H1 (cell line): ENCODE measurements around the gene DPYSL4. TPM values are rescaled to one million over a fixed set of nuclear protein-coding genes. Genes with fewer than 3 reads are reported as not detected.

Experiments
- CTCF ChIA-PET: fragments of 300-600 bp; sonication (Branson Sonifier 250); formaldehyde crosslinking; loops from one replicate; lab custom pipeline; 2021; ENCODE audit not compliant: partially characterized antibody; lab: Charles Lee
- POLR2A ChIA-PET: fragments of 300-600 bp; sonication (Branson Sonifier 250); formaldehyde crosslinking; loops from one replicate; lab custom pipeline; 2021; ENCODE audit warnings: inconsistent platforms; ENCODE audit not compliant: partially characterized antibody; lab: Charles Lee
- DNase-seq, 2 experiments: peaks; one replicate each; pipeline versions ENCODE4 v3.0.0 to v3.0.0-alpha.2; 2010 to 2022; ENCODE audit warnings: low spot score in 2 of 2, low read depth in 1 of 2, mixed read lengths in 1 of 2
- FAIRE-seq: peaks from 2 replicates; lab custom pipeline; 2011; peaks lifted over from hg19 to GRCh38; lab: Jason Lieb, UNC
- H2AFZ ChIP-seq: 2 replicates; pipeline ENCODE4 v1.8.1; 2012; ENCODE audit warnings: low read length, inconsistent platforms
- H2AK5ac ChIP-seq: 2 replicates; pipeline ENCODE4 v1.6.1; 2013; ENCODE audit warnings: low read depth, low read length
- H2BK120ac ChIP-seq: replicated peaks from 2 replicates; pipeline ENCODE3; 2013; ENCODE audit warnings: low read depth, low read length, inconsistent platforms
- H2BK12ac ChIP-seq: 2 replicates; pipeline ENCODE4 v1.6.1; 2013; ENCODE audit warnings: low read depth, low read length
- H2BK15ac ChIP-seq: 2 replicates; pipeline ENCODE4 v1.6.1; 2013; ENCODE audit warnings: low read length
- H2BK20ac ChIP-seq: 2 replicates; pipeline ENCODE4 v1.6.1; 2013; ENCODE audit warnings: low read length
- H2BK5ac ChIP-seq: 2 replicates; pipeline ENCODE4 v1.6.1; 2013; ENCODE audit warnings: low read depth, low read length
- H3K14ac ChIP-seq: 2 replicates; pipeline ENCODE4 v1.6.1; 2013; ENCODE audit warnings: inconsistent platforms; ENCODE audit not compliant: insufficient read length
- H3K18ac ChIP-seq: 2 replicates; pipeline ENCODE4 v1.6.1; 2013; ENCODE audit warnings: low read length; ENCODE audit errors: extremely low read depth
- H3K23ac ChIP-seq: 2 replicates; pipeline ENCODE4 v1.6.1; 2013; ENCODE audit warnings: inconsistent platforms; ENCODE audit not compliant: insufficient read length
- H3K23me2 ChIP-seq: 2 replicates; pipeline ENCODE4 v1.6.1; 2013; ENCODE audit warnings: low read depth, low read length
- H3K27ac ChIP-seq: 2 replicates; pipeline ENCODE4 v1.6.1; 2011; ENCODE audit warnings: low read depth, low read length, inconsistent platforms
- H3K27me3 ChIP-seq, 4 experiments: replicated peaks in 1 of 4; 1 replicate in 1 of 4; 2 replicates in 3 of 4; pipeline versions ENCODE4 v1.6.1 to v1.8.1; 2011 to 2013; ENCODE audit warnings: low read length in 3 of 4, mild to moderate bottlenecking in 3 of 4, inconsistent platforms in 2 of 4, mixed read lengths in 2 of 4, moderate library complexity in 1 of 4; ENCODE audit not compliant: control insufficient read depth in 3 of 4, insufficient read depth in 3 of 4; ENCODE audit errors: extremely low read depth in 1 of 4
- H3K36me3 ChIP-seq, 4 experiments: 2 replicates each; pipeline versions ENCODE4 v1.6.1 to v1.8.1; 2011 to 2013; ENCODE audit warnings: mild to moderate bottlenecking in 4 of 4, low read length in 3 of 4, moderate library complexity in 2 of 4, control low read depth in 1 of 4, inconsistent platforms in 1 of 4; ENCODE audit not compliant: insufficient read depth in 4 of 4, control insufficient read depth in 2 of 4
- H3K4ac ChIP-seq: replicated peaks from 2 replicates; pipeline ENCODE3; 2013; ENCODE audit warnings: low read length, low read depth, mixed read lengths, inconsistent platforms; ENCODE audit not compliant: insufficient read length
- H3K4me1 ChIP-seq, 4 experiments: replicated peaks in 1 of 4; 1 replicate in 1 of 4; 2 replicates in 3 of 4; pipeline versions ENCODE4 v1.6.1 to v1.8.1; 2011 to 2013; ENCODE audit warnings: low read length in 3 of 4, inconsistent platforms in 2 of 4, mixed read lengths in 1 of 4; ENCODE audit not compliant: insufficient read depth in 4 of 4, control insufficient read depth in 3 of 4
- H3K4me2 ChIP-seq, 2 experiments: 2 replicates each; pipeline versions ENCODE4 v1.6.1 to v1.8.1; 2011 to 2013; ENCODE audit warnings: low read depth in 2 of 2, low read length in 2 of 2, control low read depth in 1 of 2, inconsistent platforms in 1 of 2, mild to moderate bottlenecking in 1 of 2; ENCODE audit not compliant: insufficient read depth in 1 of 2
- H3K4me3 ChIP-seq, 4 experiments: fragments of 200-600, 300-600 bp in 1 of 4; sonication (generic), shearing (Covaris generic), sonication (Bioruptor Twin) in 1 of 4; 2 replicates each; pipeline versions ENCODE4 v1.5.1 to v1.8.1; 2011 to 2016; ENCODE audit warnings: low read length in 4 of 4, low read depth in 3 of 4, control low read depth in 2 of 4, inconsistent platforms in 2 of 4, mild to moderate bottlenecking in 2 of 4, mixed read lengths in 1 of 4, moderate library complexity in 1 of 4; ENCODE audit not compliant: insufficient read depth in 2 of 4; ENCODE audit errors: extremely low read depth in 1 of 4
- H3K56ac ChIP-seq: replicated peaks from 2 replicates; pipeline ENCODE3; 2013; ENCODE audit warnings: low read depth, mild to moderate bottlenecking, mixed read lengths, low read length, inconsistent platforms; ENCODE audit not compliant: insufficient read length
- H3K79me1 ChIP-seq: 2 replicates; pipeline ENCODE4 v1.6.1; 2013; ENCODE audit warnings: low read depth, low read length, control low read depth
- H3K79me2 ChIP-seq, 2 experiments: 2 replicates each; pipeline versions ENCODE4 v1.6.1 to v1.8.1; 2012 to 2013; ENCODE audit warnings: low read length in 2 of 2, mild to moderate bottlenecking in 2 of 2, inconsistent platforms in 1 of 2; ENCODE audit not compliant: insufficient read depth in 2 of 2, control insufficient read depth in 1 of 2
- H3K9ac ChIP-seq, 4 experiments: replicated peaks in 1 of 4; 1 replicate in 1 of 4; 2 replicates in 3 of 4; pipeline versions ENCODE4 v1.6.1 to v1.8.1; 2011 to 2013; ENCODE audit warnings: low read depth in 3 of 4, low read length in 3 of 4, control low read depth in 2 of 4, mild to moderate bottlenecking in 2 of 4, moderate library complexity in 2 of 4, inconsistent platforms in 1 of 4; ENCODE audit errors: extremely low read depth in 1 of 4
- H3K9me3 ChIP-seq, 2 experiments: 2 replicates each; pipeline versions ENCODE4 v1.6.1 to v1.8.1; 2012 to 2013; ENCODE audit warnings: mild to moderate bottlenecking in 2 of 2, moderate library complexity in 2 of 2, control low read depth in 1 of 2, inconsistent platforms in 1 of 2, low read depth in 1 of 2, low read length in 1 of 2, mixed read lengths in 1 of 2; ENCODE audit not compliant: insufficient read depth in 2 of 2
- H4K20me1 ChIP-seq, 2 experiments: replicated peaks in 1 of 2; 2 replicates each; pipeline versions ENCODE3 to v1.8.1; 2011 to 2013; ENCODE audit warnings: inconsistent platforms in 2 of 2, low read length in 2 of 2, mild to moderate bottlenecking in 1 of 2; ENCODE audit not compliant: insufficient read depth in 2 of 2, control insufficient read depth in 1 of 2
- H4K5ac ChIP-seq: 2 replicates; pipeline ENCODE4 v1.6.1; 2013; ENCODE audit warnings: low read length, low read depth, mixed read lengths, inconsistent platforms; ENCODE audit not compliant: insufficient read length
- H4K8ac ChIP-seq: 2 replicates; pipeline ENCODE4 v1.8.0; 2013; ENCODE audit warnings: mild to moderate bottlenecking, moderate library complexity, low read length, inconsistent platforms; ENCODE audit not compliant: insufficient read depth; ENCODE audit errors: extremely low read depth
- H4K91ac ChIP-seq: replicated peaks from 2 replicates; pipeline ENCODE3; 2013; ENCODE audit warnings: low read length, mixed read lengths, inconsistent platforms; ENCODE audit not compliant: insufficient read length
- JUND ChIP-seq: IDR thresholded peaks from 2 replicates; pipeline ENCODE4 v1.6.1; 2011; ENCODE audit warnings: mild to moderate bottlenecking, improper control_type of control experiment, low read length
- RBBP5 ChIP-seq: IDR thresholded peaks from 2 replicates; pipeline ENCODE4 v1.7.1; 2012; ENCODE audit warnings: low read depth, mild to moderate bottlenecking, inconsistent platforms, low read length, moderate library complexity, borderline replicate concordance
- WGBS, 2 experiments: shearing (Covaris generic) in 1 of 2; methylation state at CpG; one replicate each; pipeline versions ENCODE4 v1.1.6 to v1.1.7; 2013 to 2015; ENCODE audit warnings: low lambda C conversion rate in 2 of 2, mixed read lengths in 2 of 2, inconsistent platforms in 1 of 2, low coverage in 1 of 2, missing lambda C conversion rate in 1 of 2; ENCODE audit not compliant: insufficient replicate concordance in 2 of 2, insufficient coverage in 1 of 2, insufficient read length in 1 of 2; ENCODE audit errors: extremely low coverage in 1 of 2, missing lambda C conversion rate in 1 of 2; 5-methylcytosine and 5-hydroxymethylcytosine counted together
- polyA plus RNA-seq, 7 experiments: library from polyadenylated mRNA; depleted of rRNA in 3 of 7; stranded (reverse) in 5 of 7; unstranded in 2 of 7; fragments of >200 nt in 5 of 7; fragments of 200-250 nt in 2 of 7; gene quantifications; 1 replicate in 5 of 7; 2 replicates in 1 of 7; 4 replicates in 1 of 7; pipeline versions ENCODE4 v1.2.1 to v1.2.3, GENCODE V29; 2011 to 2013; ENCODE audit warnings: missing spikeins in 2 of 7, mixed read lengths in 2 of 7
- total RNA-seq: library from RNA; stranded (reverse); fragmentation: NEBNext Ultra II Directional; extraction: Animal tissue kit (Norgen Biotek cat#: 25700); gene quantifications from 2 replicates; pipeline ENCODE4 v1.2.1, GENCODE V29; 2021

DPYSL4 gene
- total and polyA plus RNA-seq, 2 of the 8 experiments (the other 6 are each of a cell fraction or from before 2014, with no cell fraction given), result 12.9 to 15.2 TPM

DNA sequence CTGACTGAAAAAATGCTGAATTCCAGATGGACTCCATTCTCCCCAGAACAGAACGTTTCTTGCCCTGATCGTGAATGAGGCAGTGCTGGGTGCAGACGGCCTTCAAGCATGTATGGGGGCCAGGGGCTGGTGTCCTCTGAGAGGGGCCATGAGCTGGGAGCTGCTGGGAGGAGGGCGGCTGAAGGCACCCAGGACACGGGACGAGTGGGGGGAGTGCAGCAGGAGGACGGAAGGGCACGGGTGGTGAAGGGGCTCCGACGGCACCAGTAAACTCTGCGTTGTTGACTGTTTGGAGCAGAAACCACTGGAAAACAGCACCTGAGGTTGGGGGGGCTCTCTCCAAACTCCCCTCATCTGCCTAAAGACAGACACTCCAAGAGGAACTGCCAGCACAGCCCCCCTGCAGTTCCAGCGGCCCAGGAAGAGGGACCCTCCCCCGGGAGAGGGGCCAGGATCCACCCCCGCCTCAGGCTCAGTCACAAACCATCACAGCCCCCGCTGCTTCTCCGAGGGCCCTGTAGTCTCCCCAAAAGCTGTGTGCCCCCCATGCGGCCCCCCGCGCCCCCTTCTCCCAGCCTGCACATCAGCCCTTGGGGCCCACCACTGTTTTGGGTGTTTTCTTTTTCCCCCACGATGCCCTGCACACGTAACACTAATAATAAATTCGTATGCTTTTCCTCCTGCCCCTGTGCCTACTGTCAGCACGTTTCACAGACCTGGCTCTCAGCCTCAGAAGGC, 55.5 kb downstream of the DPYSL4 start:
- H3K23ac ChIP-seq, result no peak overlapping the region
- TF ChIP-seq JUND (no peak), RBBP5 (no peak)
- H4K8ac ChIP-seq, result no peak overlapping the region; the same call in 1 of the 2 replicates
- H2BK5ac ChIP-seq, result no peak overlapping the region
- H3K79me2 ChIP-seq, result no peaks in the 10 kb centered on the region
- ChIA-PET CTCF (interaction anchor here (0.9 to 1.0 kb wide), 3 partner anchors 10 to 119 kb away, joined by 3 to 4 read pairs (median 3); no protein-coding TSS in a partner anchor), POLR2A (no interaction called here)
- no peaks in the 10 kb centered on the region for H3K36me3 ChIP-seq
- no peaks in the 10 kb centered on the region for H3K79me1 ChIP-seq
- no peak overlapping the region; the same call in 1 of the 2 replicates for H3K27ac ChIP-seq
- no peak overlapping the region for H2BK20ac ChIP-seq
- no peak overlapping the region for H3K14ac ChIP-seq
- no peak overlapping the region for H3K18ac ChIP-seq
- no peak overlapping the region for H2BK15ac ChIP-seq
- no peak overlapping the region for H3K9ac ChIP-seq
- no peak overlapping the region for H4K5ac ChIP-seq
- no peak overlapping the region for H3K56ac ChIP-seq
- no peak overlapping the region for H2BK120ac ChIP-seq
- H2AK5ac ChIP-seq, result no peak overlapping the region
- no peak overlapping the region for H3K4me3 ChIP-seq
- H3K4me2 ChIP-seq, result no peak overlapping the region
- no peaks in the 10 kb centered on the region; a peak in 1 of 7 replicates for H3K4me1 ChIP-seq
- H4K20me1 ChIP-seq, result peaks cover 0 to 4% of the 10 kb centered on the region in 2 experiments
- H4K91ac ChIP-seq, result no peak overlapping the region
- FAIRE-seq (no peak), DNase-seq (no peak)
- H3K4ac ChIP-seq, result no peak overlapping the region
- no peaks in the 10 kb centered on the region for H3K27me3 ChIP-seq
- WGBS, 2 experiments, result 88% methylated on average over 15 of the region's 23 CpGs; no CpG with 5 or more reads in 1 of the 2 experiments
- H2AFZ ChIP-seq, result no peak overlapping the region
- H3K9me3 ChIP-seq, result no peaks in the 10 kb centered on the region
- no peak overlapping the region for H2BK12ac ChIP-seq
- H3K23me2 ChIP-seq, result no peaks in the 10 kb centered on the region
